ENCODE measurements around the gene FAM193A.
"Not testable (repeated sequence)": the region's sequence is repeated elsewhere in the genome, so short reads cannot be mapped to it uniquely, and the experiment has no call there.

The FAM193A gene

GRCh38 chr4:2691952-2692435 lies 155.5 kb downstream of the FAM193A start:
- DNase-seq (ENCODE audit: low spot score): no peak

- DNase-seq (ENCODE audit: low spot score): no peak
These were observed 158.2 kb downstream of the FAM193A start for GRCh38 chr4:2694691-2695090.

- DNase-seq (ENCODE audit: low spot score): no peak
These were observed 159.1 kb downstream of the FAM193A start for GRCh38 chr4:2695346-2696060.

GRCh38 chr4:2696423-2696822 lies 160.0 kb downstream of the FAM193A start:
- DNase-seq (ENCODE audit: low spot score): no peak

- DNase-seq (ENCODE audit: low spot score): no peak
These were observed 161.6 kb downstream of the FAM193A start for GRCh38 chr4:2697995-2698414.

GRCh38 chr4:2698504-2698903 lies 162.1 kb downstream of the FAM193A start:
- DNase-seq (ENCODE audit: low spot score): no peak

- DNase-seq (ENCODE audit: low spot score): no peak
These were observed 162.6 kb downstream of the FAM193A start for GRCh38 chr4:2698951-2699505.

GRCh38 chr4:2699534-2699933 lies 163.1 kb downstream of the FAM193A start:
- no peak for DNase-seq (ENCODE audit: low spot score)

- no peak for DNase-seq (ENCODE audit: low spot score)
These were observed 163.6 kb downstream of the FAM193A start for GRCh38 chr4:2700031-2700430.

GRCh38 chr4:2702361-2702760 lies 165.9 kb downstream of the FAM193A start:
- DNase-seq (ENCODE audit: low spot score): no peak

- no peak for DNase-seq (ENCODE audit: low spot score)
These were observed 166.3 kb downstream of the FAM193A start for GRCh38 chr4:2702770-2703169.

GRCh38 chr4:2712261-2712842 lies 175.9 kb downstream of the FAM193A start:
- no peak for DNase-seq (ENCODE audit: low spot score)

- no peak for DNase-seq (ENCODE audit: low spot score)
These were observed 176.9 kb downstream of the FAM193A start for GRCh38 chr4:2713337-2713736.

GRCh38 chr4:2714061-2714770 lies 177.8 kb downstream of the FAM193A start:
- peak; percentile 57 for DNase-seq (ENCODE audit: low spot score)

GRCh38 chr4:2714918-2715317 lies 178.5 kb downstream of the FAM193A start:
- no peak for DNase-seq (ENCODE audit: low spot score)

- DNase-seq (ENCODE audit: low spot score): no peak
These were observed 179.0 kb downstream of the FAM193A start for GRCh38 chr4:2715426-2715825.

GRCh38 chr4:2716236-2716635 lies 179.8 kb downstream of the FAM193A start:
- no peak for DNase-seq (ENCODE audit: low spot score)

- no peak for DNase-seq (ENCODE audit: low spot score)
These were observed 185.1 kb downstream of the FAM193A start for GRCh38 chr4:2721586-2721985.

- DNase-seq (ENCODE audit: low spot score): no peak
These were observed 185.6 kb downstream of the FAM193A start for GRCh38 chr4:2722033-2722432.

- no peak for DNase-seq (ENCODE audit: low spot score)
These were observed 187.3 kb downstream of the FAM193A start for GRCh38 chr4:2723751-2724150.

GRCh38 chr4:2725380-2725779 lies 188.9 kb downstream of the FAM193A start:
- DNase-seq (ENCODE audit: low spot score): no peak

- DNase-seq (ENCODE audit: low spot score): not testable (repeated sequence)
These were observed 190.4 kb downstream of the FAM193A start for GRCh38 chr4:2726881-2727280.

GRCh38 chr4:2728221-2728620 lies 191.8 kb downstream of the FAM193A start:
- DNase-seq (ENCODE audit: low spot score): no peak

Data from CD4-positive, alpha-beta T cell treated with Interleukin-2 at 100 ng/mL for 4 hours (primary cell).